Activated CD4-positive, alpha-beta T cell treated with anti-CD3 and anti-CD28 coated beads for 36 hours (primary cell): ENCODE data around the gene TMEM106C. TPM values are rescaled to one million over a fixed set of nuclear protein-coding genes. Genes with fewer than 3 reads are reported as not detected.

ENCODE experiments used
- ATAC-seq: fragments of 200-7000 bp; cut with Tn5 transposase; one replicate; pipeline ENCODE4 v1.10.0; 2021; ENCODE audit warnings: mild to moderate bottlenecking, moderate library complexity
- CTCF ChIA-PET: fragments of 350-600 bp; sonication (Branson Sonifier 250); formaldehyde crosslinking; loops from one replicate; lab custom pipeline; 2021; ENCODE audit warnings: antibody characterized with exemption; lab: Charles Lee
- POLR2A ChIA-PET: fragments of 350-600 bp; sonication (Branson Sonifier 250); formaldehyde crosslinking; loops from one replicate; lab custom pipeline; 2021; ENCODE audit warnings: antibody characterized with exemption, inconsistent platforms; lab: Charles Lee
- DNase-seq: peaks from one replicate; pipeline ENCODE4 v3.0.0-alpha.2; 2020
- H3K27ac Mint-ChIP-seq: one replicate; pipeline ENCODE4 v1.8.0; 2021; ENCODE audit warnings: mixed read lengths
- H3K27me3 Mint-ChIP-seq: one replicate; pipeline ENCODE4 v1.8.0; 2021; ENCODE audit warnings: mixed read lengths
- H3K36me3 Mint-ChIP-seq: one replicate; pipeline ENCODE4 v1.8.0; 2021; ENCODE audit warnings: low read depth, mixed read lengths
- H3K4me1 Mint-ChIP-seq: one replicate; pipeline ENCODE4 v1.8.0; 2021; ENCODE audit warnings: mixed read lengths
- H3K4me3 Mint-ChIP-seq: one replicate; pipeline ENCODE4 v1.8.0; 2021; ENCODE audit warnings: mild to moderate bottlenecking, moderate library complexity, mixed read lengths
- H3K9me3 Mint-ChIP-seq: one replicate; pipeline ENCODE4 v1.8.0; 2021; ENCODE audit warnings: low read depth, mixed read lengths
- intact Hi-C, 2 experiments: fragments of 100-400 bp; cut with DNase I in 1 of 2; cut with micrococcal nuclease in 1 of 2; formaldehyde crosslinking; loops; one replicate each; pipeline versions ENCODE4 v1.14.2 to v1.15.1; 2022 to 2024; cut with DNase I, micrococcal nuclease
- total RNA-seq, 2 experiments: library from RNA; stranded (reverse); gene quantifications; one replicate each; pipeline ENCODE4 v1.2.3, GENCODE V29; 2021

The TMEM106C gene
- total RNA-seq, 2 experiments from 2014 or later: 159 to 248 TPM

DNA sequence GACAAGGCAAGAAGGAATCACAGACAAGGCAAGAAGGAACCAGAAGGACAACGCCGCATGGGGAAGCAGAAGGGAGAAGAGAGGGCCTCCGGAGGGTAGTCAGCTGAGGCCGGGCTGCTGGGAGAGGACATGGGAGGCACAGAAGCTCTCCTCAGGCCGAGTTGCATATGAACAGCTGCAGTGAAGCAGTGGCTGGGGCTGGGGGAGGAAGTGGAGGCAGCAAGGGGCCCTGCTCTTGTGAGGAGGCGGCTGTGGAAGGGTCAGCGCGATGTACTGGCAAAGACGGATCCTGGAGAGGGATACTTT lies 22.0 kb upstream of the TMEM106C start:
- Mint-ChIP-seq H3K27ac (no peak overlapping the region), H3K4me1 (no peaks in the 10 kb centered on the region), H3K9me3 (no peaks in the 10 kb centered on the region), H3K4me3 (no peak overlapping the region), H3K27me3 (peaks cover 13% of the 10 kb centered on the region), H3K36me3 (no peaks in the 10 kb centered on the region)
- DNase-seq (no peak), ATAC-seq (no peak)
- intact Hi-C loops: no loop called here
- POLR2A ChIA-PET: no interaction called here
- CTCF ChIA-PET: interaction anchor here (1.7 kb wide), 1 partner anchor 8 kb away, joined by 5 read pairs; no protein-coding TSS in a partner anchor

DNA sequence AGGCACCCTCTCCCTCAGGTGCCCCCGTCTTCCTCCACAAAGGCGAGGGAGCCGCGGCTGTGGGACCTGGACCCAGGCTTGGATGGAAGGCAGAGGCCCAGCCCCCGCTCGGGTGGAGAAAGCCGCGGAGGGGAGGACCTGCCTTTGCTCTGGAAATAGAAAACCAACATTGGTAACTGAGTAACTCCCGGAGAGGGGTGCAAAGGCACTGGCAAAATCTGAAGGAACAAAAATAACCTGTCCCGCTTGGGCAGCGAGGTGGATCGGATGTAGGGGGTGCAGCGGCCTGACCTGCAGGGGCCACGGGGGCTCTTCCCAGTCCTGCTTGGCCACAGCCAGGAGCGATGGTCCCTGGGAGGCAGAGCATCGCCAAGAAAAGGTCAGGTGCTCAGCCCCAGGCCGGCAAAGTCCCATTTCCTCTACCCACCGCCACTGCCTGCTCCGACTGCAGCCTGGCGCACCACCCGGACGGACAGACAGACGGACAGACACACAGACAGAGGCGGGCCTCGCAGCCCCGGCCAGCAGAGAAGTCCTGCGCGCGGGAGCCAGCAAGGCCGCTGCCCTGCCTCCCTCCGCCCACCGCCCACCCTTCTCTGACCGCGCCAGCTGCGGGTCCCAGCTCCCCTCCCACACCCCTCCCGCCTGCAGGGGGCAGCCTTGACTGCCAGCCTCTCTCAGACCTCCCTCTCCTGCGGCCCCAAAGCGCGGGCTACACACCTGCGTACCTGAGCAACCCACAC lies 21.4 kb upstream of the TMEM106C start:
- Mint-ChIP-seq H3K9me3 (no peaks in the 10 kb centered on the region), H3K4me3 (no peak overlapping the region), H3K27me3 (peaks cover 16% of the 10 kb centered on the region), H3K36me3 (no peaks in the 10 kb centered on the region), H3K27ac (no peak overlapping the region), H3K4me1 (peaks cover 4% of the 10 kb centered on the region)
- intact Hi-C loops: no loop called here
- DNase-seq (peak; percentile 60), ATAC-seq (peak; percentile 57)
- ChIA-PET POLR2A (no interaction called here), CTCF (no interaction called here)

DNA sequence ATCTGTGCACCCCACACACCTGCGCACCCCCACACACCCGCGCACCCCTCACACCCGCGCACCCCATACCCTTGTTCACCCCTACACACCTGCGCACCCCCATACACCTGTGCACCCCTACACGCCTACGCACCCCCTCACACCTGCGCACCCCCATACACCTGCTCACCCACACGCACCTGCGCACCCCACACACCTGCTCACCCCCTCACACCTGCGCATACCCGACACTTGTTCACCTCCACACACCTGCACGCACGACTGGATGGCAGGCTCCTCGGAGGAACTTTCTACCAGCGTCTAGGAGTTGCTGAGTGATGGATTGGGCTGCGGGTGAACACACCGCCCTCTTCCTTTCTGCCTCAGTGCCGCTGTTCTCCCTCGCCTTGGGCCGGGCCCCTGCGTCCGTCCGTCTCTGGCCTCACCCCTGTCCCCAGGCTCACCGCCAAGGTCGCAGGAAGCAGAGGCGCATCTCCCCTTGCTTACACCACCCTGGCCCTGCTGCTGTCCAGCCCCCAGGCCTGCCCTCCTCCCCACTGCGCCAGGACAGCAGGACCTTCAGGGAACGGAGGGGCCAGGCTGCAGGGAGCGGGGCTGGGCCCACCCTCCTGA lies 20.7 kb upstream of the TMEM106C start:
- Mint-ChIP-seq H3K9me3 (no peaks in the 10 kb centered on the region), H3K36me3 (no peaks in the 10 kb centered on the region), H3K27me3 (peaks cover 16% of the 10 kb centered on the region), H3K27ac (no peak overlapping the region), H3K4me1 (peaks cover 4% of the 10 kb centered on the region), H3K4me3 (no peak overlapping the region)
- POLR2A ChIA-PET: no interaction called here
- CTCF ChIA-PET: interaction anchor here (0.5 kb wide), 1 partner anchor 18 kb away, joined by 3 read pairs; no protein-coding TSS in a partner anchor
- no peak for DNase-seq
- intact Hi-C loops: no loop called here
- ATAC-seq: no peak

DNA sequence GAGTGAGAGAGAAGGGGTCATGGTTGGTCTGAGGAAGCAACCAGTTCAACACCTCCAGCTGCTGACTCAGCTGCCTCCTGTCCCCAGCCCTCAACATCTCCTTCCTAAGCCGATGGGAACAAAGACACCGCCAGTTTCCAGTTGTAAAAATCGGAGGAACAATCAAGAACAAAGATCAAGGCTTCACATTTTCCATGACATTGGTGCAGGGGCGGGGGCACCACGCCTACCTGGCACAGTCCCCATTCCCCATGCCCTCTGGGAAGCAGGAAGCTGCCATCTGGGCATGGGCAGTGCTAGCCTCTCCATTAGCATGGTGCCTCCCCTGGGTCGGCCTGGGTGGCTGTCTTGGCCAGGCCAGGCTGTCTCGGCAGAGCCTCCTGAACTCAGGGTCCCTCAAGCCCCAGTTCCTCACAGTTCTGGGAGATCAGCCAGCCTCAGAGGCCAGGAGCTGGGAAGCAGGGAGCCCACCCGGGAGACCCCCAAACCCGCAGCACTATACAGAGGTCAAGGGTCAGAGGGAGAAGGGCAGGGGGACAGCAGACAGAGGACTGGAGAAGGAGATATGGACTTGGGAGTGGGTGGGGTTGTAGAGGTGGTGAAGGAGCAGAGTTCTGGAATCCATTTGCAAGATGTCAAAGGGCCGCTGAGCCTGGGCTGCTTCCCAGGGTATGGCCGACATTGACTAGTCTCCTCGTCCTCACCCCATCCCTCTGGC lies 19.6 kb upstream of the TMEM106C start:
- Mint-ChIP-seq H3K27me3 (peaks cover 16% of the 10 kb centered on the region), H3K4me1 (peaks cover 4% of the 10 kb centered on the region), H3K9me3 (no peaks in the 10 kb centered on the region), H3K36me3 (no peaks in the 10 kb centered on the region), H3K27ac (no peak overlapping the region), H3K4me3 (no peak overlapping the region)
- ChIA-PET POLR2A (no interaction called here), CTCF (interaction anchor here (0.5 to 0.7 kb wide), 3 partner anchors 19 to 24 kb away, joined by 3 read pairs; no protein-coding TSS in a partner anchor)
- intact Hi-C loops: no loop called here
- no peak for ATAC-seq
- no peak for DNase-seq

DNA sequence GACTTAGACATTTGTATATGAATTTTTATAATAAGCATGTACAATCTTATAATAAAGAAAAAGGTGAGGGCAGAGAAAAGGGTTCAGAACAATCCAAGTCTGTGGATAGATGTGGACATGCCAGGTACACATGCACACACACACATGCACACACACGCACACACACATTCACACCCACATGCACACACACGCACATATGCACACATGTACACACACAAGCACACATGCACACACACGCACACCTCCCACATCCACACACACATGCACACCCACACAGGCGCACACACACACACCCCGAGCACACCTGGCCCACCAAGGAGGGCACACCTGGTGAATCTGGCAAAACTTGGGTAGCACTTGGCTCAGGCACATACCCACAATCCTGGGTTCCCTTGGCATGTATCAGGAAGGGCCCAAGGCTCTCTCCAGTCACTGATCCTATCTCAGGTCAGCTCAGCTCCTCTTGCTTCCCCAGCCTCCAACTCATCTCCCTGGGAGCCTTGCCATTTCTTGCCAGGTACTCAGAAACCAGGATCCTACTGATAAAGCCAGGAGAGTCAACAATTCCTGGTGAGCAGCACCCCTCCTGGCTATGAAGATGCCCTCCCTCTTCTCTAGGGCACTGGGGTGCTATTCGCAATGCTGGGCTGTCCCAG lies 18.6 kb upstream of the TMEM106C start:
- Mint-ChIP-seq H3K4me3 (no peak overlapping the region), H3K27me3 (peaks cover 16% of the 10 kb centered on the region), H3K4me1 (peaks cover 10% of the 10 kb centered on the region), H3K36me3 (no peaks in the 10 kb centered on the region), H3K9me3 (no peaks in the 10 kb centered on the region), H3K27ac (no peak overlapping the region)
- ChIA-PET POLR2A (no interaction called here), CTCF (no interaction called here)
- no peak for DNase-seq
- intact Hi-C loops: loop anchor here (5.0 kb wide), 3 partner anchors 78 to 143 kb away; no protein-coding TSS in a partner anchor
- ATAC-seq: no peak

DNA sequence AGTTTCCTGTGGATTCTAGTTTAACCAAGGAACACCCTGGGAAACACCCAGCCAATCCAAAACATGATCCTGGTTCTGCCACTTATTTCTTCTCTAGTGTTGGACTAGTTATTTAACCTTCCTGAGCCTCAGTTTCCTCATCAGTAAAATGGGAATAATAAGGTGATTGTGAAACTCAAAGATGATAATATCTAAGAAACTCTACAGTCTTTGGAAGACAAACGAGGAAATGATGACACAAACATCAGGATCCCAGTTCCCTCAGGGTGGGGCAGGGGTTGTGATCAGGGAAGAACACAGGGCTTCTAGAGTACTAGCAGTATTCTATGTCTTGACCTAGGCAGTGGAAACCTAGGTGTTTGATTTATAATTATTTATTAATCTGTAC lies 18.1 kb upstream of the TMEM106C start:
- Mint-ChIP-seq H3K36me3 (no peaks in the 10 kb centered on the region), H3K4me1 (peaks cover 10% of the 10 kb centered on the region), H3K9me3 (no peaks in the 10 kb centered on the region), H3K27me3 (peaks cover 16% of the 10 kb centered on the region), H3K27ac (no peak overlapping the region), H3K4me3 (no peak overlapping the region)
- ATAC-seq (no peak), DNase-seq (no peak)
- ChIA-PET POLR2A (no interaction called here), CTCF (no interaction called here)
- intact Hi-C loops: loop anchor here (5.0 kb wide), 3 partner anchors 78 to 143 kb away; no protein-coding TSS in a partner anchor

DNA sequence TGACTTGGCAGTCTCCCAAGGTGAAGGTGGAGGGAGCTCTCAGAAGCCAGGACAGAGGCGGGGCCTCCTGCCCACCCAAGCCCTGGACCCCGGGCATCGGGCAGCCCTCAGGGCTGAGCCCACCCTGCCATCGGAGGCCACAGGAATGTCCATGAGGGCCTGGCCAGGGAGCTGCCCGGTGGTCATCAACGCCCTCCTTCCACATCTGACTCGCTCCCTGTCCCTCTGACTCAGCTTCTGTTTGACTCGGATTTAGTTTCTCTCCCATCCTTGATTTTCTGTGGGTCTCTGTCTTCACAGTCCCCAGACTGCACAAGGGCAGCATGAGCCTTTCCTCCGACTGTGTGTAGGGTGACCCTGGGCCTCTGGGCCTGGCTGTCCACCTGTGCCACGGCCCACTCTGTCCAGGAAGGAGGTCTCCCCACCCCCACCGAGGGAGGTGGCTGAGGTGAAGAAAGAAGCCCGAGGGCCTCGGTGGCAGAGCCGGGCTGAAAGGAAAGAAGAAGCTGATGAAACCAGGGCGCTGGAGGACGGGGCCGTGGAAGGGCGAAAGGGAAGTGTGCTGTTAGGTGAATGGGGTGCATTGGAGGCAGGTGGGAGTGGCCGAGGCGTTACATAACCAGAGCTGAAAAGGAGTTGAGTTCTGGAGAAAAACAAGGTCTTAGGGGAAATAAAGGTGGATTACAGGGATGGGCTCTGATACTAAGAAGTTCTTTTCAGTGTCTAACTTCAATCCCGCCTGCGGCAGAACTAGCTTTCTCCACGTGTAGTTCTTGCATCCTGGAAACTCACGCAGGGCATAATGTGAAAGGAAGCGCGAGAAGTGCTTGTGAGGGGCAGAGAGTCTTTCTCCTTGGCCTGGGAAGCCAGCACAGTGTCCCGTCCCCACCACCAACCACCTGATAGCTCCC lies 16.7 kb upstream of the TMEM106C start:
- no peaks in the 10 kb centered on the region for H3K9me3 Mint-ChIP-seq
- no peaks in the 10 kb centered on the region for H3K36me3 Mint-ChIP-seq
- DNase-seq (no peak), ATAC-seq (no peak)
- ChIA-PET CTCF (interaction anchor here (0.7 to 1.8 kb wide), 5 partner anchors 32 to 179 kb away, joined by 3 to 5 read pairs (median 3); no protein-coding TSS in a partner anchor), POLR2A (no interaction called here)
- no peak overlapping the region for H3K27ac Mint-ChIP-seq
- intact Hi-C loops: loop anchor here (5.0 kb wide), 3 partner anchors 79 to 144 kb away; no protein-coding TSS in a partner anchor
- H3K27me3 Mint-ChIP-seq: peaks cover 7% of the 10 kb centered on the region
- H3K4me1 Mint-ChIP-seq: peaks cover 10% of the 10 kb centered on the region
- no peak overlapping the region for H3K4me3 Mint-ChIP-seq

DNA sequence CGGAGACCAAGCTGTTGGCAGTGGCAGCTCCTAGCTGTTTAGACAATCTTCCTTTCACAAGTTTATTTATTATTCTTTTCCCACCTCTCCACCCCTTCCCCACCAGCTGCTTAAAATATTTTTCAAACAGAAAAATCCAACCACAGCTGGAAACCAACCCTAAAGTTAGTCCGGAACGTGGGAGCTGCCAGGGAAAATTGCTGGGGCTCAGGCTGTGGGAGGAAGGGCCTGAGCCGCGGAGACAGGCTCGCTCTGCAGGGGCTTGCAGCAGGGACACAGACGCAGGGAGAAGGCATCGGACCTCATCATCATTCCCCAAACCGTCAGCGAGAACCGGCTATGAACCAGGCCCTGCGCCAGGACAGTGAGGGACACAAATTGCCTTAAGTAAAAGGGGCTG lies 16.1 kb upstream of the TMEM106C start:
- Mint-ChIP-seq H3K4me1 (peaks cover 10% of the 10 kb centered on the region), H3K9me3 (no peaks in the 10 kb centered on the region), H3K27ac (no peak overlapping the region), H3K27me3 (peaks cover 5% of the 10 kb centered on the region), H3K4me3 (no peak overlapping the region), H3K36me3 (no peaks in the 10 kb centered on the region)
- intact Hi-C loops: loop anchor here (5.0 kb wide), 3 partner anchors 80 to 145 kb away; no protein-coding TSS in a partner anchor
- DNase-seq (no peak), ATAC-seq (no peak)
- ChIA-PET CTCF (interaction anchor here (0.7 to 1.8 kb wide), 6 partner anchors 33 to 232 kb away, joined by 3 to 5 read pairs (median 4); no protein-coding TSS in a partner anchor), POLR2A (no interaction called here)

DNA sequence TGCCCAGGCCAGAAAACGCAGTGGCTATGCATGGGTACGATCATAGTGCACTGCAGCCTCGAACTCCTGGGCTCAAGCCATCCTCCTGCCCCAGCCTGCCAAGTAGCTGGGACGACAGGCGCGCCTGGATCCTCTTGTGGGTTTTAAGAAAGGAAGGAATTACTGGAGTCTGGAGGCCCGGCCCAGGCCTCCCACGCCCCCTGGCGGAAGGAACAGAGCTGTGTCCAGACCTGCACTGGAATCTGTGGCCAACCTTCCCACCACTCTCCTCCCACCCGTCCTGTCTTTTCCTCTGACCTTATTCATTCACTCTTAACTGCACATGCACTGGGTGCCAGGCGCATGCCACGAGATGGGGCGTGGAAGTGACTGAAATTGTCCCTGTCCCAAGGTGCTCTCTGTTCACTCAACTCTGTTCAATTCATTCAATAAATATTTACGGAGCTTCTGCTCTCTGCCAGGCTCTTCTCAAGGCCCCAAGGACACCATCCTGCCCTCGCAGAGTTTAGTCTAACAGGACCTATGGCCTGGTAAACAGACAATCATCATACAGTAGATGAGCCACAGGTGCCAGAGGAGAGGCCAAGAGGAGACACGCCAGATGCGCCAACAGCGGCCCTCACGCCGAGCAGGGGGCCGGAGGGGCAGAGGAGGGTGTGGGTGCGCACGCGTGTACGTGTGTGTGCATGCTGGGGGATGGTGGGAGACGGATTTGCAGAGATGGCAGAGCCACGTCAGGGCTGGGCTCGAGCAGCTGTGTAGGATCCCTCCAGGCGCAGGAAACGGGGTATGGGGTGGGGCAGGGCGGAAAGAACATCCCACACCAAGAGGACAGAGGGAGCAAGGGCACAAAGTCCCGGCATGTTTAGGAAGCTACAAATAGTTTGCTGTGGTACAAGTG lies 13.7 kb upstream of the TMEM106C start:
- ATAC-seq (peak; percentile 83), DNase-seq (peak; percentile 78)
- Mint-ChIP-seq H3K4me1 (peaks cover 10% of the 10 kb centered on the region), H3K36me3 (no peaks in the 10 kb centered on the region), H3K27ac (peak overlapping the region; percentile 10), H3K9me3 (no peaks in the 10 kb centered on the region), H3K27me3 (peaks cover 3% of the 10 kb centered on the region), H3K4me3 (no peak overlapping the region)
- intact Hi-C loops: loop anchor here (1.0 to 5.0 kb wide), 9 partner anchors 17 to 235 kb away; partner anchors contain the start of gene VDR (in 1 of the 2)
- POLR2A ChIA-PET: no interaction called here
- CTCF ChIA-PET: interaction anchor here (0.6 to 2.8 kb wide), 27 partner anchors 9 to 216 kb away, joined by 3 to 29 read pairs (median 5); partner anchors contain the start of genes TMEM106C and VDR
